Astrocyte of the spinal cord (primary cell): ENCODE measurements around the gene C12orf75.
A peak's percentile ranks its signal among the peaks of the same experiment; 100 is the strongest.

Experiments
- DNase-seq: peaks from one replicate; pipeline ENCODE4 v3.0.0; 2011; ENCODE audit warnings: low read depth, low spot score
- H3K4me3 ChIP-seq: 2 replicates; pipeline ENCODE4 v1.5.1; 2011; ENCODE audit warnings: low read depth, mild to moderate bottlenecking, low read length, moderate library complexity
- in situ Hi-C: cut with HindIII; loops from 2 replicates; pipeline ENCODE4 v1.10.0; 2017; ENCODE audit warnings: low sequenced_read_pairs
- TF ChIP-seq, protein P1 (sequence below): IDR thresholded peaks from 2 replicates; pipeline ENCODE4 v1.5.1; 2012; ENCODE audit warnings: low read depth, mild to moderate bottlenecking, low read length, inconsistent platforms

C12orf75 gene

DNA sequence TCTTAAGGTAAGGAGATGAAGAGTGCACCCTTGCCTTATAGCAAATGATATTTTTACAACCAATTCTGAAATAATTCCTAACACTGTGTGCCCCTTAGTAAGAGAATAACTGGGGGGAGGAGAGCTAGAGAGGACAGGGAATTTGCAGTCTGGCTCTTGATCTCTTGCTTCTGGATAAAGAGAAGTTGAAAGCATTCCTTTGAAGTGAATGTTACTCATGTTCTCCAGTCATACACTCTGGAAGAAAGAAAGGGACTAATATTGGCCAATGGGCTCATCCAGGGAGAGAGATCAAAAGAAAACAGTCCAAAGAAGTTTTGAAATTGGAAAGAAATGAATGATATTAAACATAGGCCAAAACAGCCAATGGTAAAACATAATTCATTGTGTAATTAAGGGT, 25.3 kb downstream of the C12orf75 start:
- TF ChIP-seq, protein P1, sequence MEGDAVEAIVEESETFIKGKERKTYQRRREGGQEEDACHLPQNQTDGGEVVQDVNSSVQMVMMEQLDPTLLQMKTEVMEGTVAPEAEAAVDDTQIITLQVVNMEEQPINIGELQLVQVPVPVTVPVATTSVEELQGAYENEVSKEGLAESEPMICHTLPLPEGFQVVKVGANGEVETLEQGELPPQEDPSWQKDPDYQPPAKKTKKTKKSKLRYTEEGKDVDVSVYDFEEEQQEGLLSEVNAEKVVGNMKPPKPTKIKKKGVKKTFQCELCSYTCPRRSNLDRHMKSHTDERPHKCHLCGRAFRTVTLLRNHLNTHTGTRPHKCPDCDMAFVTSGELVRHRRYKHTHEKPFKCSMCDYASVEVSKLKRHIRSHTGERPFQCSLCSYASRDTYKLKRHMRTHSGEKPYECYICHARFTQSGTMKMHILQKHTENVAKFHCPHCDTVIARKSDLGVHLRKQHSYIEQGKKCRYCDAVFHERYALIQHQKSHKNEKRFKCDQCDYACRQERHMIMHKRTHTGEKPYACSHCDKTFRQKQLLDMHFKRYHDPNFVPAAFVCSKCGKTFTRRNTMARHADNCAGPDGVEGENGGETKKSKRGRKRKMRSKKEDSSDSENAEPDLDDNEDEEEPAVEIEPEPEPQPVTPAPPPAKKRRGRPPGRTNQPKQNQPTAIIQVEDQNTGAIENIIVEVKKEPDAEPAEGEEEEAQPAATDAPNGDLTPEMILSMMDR: no peak
- in situ Hi-C loops: no loop called here
- DNase-seq: peak; percentile 67
- no peak overlapping the region for H3K4me3 ChIP-seq

DNA sequence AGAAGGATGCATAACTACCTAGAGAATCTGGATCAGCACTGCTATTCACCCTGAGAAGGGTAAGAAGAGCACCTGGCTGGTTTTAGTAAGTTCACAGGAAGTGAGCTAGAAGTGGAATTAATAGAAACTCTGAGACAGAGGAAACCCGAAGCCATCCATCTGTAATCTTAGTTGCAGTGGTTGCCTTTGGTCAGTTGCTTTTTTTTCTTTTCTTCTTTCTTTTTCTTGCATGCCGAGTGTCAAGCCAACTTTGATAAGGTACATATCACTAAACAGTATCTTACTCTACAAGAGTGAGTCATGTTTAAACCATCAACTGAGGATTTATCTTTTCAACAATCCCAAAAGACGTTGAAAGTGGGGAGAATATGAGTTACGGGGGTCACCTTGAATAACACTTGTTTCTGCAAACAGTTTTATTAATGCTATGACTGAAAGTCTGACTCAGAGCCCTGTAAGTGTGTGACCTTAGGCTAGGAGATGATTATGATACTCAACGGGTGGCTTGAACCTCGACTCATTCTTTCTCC, 26.7 kb downstream of the C12orf75 start:
- TF ChIP-seq, protein P1: no peak
- DNase-seq: peak; percentile 37
- no peak overlapping the region for H3K4me3 ChIP-seq
- in situ Hi-C loops: no loop called here

DNA sequence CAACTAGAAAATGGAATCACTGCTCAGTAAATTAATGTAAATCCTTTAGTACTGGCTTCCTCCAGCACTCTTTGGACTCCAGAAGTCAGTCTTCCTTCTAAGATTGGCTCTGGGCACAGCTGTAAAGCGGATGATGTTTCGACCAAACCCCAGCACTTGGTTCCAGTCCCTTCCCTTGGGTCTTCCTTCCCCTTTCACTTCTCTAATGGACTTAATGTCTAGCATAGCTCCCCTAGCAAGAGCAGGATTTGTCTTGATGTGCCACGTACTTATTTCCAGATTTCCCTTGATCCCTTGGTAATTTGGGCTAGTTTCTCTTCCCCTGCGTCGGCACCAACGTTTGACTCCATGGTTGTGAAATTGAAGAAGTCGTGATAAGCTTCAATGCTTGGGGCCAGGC, 28.3 kb downstream of the C12orf75 start:
- no peak overlapping the region for H3K4me3 ChIP-seq
- in situ Hi-C loops: no loop called here
- TF ChIP-seq, protein P1: no peak
- DNase-seq: no peak

DNA sequence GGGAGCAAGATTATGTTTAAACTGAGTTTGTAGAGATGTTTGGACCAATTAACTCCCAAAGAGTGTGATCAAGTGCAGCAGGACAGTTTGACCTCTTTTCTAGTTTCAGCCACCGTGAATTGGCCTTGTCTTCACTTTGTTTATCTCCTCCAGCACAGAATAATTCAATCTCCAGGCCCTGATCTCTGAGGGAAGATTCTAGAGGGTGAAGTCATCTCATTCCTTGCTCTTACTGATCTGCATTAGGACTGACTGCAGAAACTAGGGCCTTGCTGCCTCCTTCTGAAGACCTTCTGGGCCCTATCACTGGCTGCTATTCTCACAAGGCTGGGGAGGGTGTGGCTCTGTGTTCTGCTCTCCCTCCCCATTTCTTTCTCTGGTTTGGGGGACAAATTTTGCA, 29.4 kb downstream of the C12orf75 start:
- H3K4me3 ChIP-seq: no peak overlapping the region
- in situ Hi-C loops: no loop called here
- TF ChIP-seq, protein P1: no peak
- DNase-seq: no peak

DNA sequence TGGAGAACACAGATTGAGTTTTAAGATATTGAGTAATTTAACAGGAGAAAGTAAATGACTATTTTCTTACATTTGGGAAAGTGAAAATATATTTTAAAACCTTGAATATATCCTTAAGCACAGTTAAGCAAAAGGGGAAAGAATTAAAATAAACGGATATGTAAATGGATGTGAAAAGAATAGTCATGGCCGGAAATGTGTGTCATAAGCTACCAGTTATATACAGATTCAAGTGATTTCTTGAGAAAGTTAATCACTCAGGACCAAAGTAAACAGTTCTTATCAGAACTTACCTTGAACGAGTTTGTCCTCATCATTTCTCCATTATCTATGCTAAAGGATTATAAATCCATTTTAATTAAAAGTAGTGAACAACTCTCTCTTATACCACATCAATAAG, 33.4 kb downstream of the C12orf75 start:
- H3K4me3 ChIP-seq: no peak overlapping the region
- in situ Hi-C loops: no loop called here
- TF ChIP-seq, protein P1: no peak
- no peak for DNase-seq

DNA sequence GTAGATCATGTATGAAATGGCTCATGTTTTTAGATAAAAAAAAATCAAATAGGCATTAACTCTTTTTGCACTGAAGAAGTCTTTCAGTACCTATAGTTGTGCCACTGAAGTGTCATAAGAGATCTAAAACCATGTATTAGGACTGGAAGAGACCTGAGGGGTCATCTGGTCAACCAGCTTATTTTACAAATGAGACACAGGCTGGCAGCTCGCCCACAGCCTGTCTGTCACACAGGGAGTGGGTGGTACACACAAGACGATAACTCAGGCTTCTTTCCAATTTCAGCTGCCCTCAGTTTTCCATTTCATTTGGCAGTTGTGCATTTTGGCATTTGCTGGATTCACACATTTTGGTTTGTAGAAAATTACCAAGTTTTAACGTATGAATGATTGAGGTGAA, 34.7 kb downstream of the C12orf75 start:
- DNase-seq: no peak
- TF ChIP-seq, protein P1: no peak
- H3K4me3 ChIP-seq: no peak overlapping the region
- in situ Hi-C loops: no loop called here

DNA sequence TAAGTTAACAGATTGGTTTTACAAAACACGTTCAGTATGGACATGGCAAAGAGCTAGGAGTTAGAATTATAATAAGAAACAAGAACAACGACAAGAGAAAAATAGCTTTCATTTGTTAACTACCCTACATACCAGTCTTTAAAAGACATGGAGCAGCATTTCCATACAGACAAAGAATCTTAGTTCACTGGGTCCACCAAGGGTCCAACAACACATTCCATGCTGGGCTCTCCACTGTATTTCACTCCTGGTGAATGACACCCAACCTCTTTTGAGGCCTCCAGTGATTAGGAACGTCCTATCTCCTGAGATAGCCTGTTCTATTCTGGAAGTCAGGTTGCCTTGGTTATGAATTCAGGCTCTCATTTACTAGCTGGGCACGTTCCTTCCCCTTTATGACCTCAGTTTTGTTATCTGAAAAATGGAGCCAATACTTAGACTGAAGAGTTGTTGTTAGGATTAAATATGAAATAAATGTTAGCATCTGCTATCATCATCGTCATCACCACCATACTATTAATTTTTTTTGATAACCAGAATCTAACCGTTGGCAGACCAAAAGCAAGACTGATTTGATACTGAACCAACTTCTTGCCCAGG, 37.7 kb downstream of the C12orf75 start:
- DNase-seq: no peak
- in situ Hi-C loops: no loop called here
- TF ChIP-seq, protein P1: no peak
- no peak overlapping the region for H3K4me3 ChIP-seq
